OCI-LY3 (cell line): Measurements from ENCODE around the gene LPCAT4.

Experiments
- EZH2phosphoT487 ChIP-seq: fragments of 200-600 bp; shearing (Covaris generic); IDR thresholded peaks from 2 replicates; pipeline ENCODE4 v1.6.1; 2018; ENCODE audit warnings: antibody characterized with exemption, mixed run types, low read depth
- TF ChIP-seq, protein P1 (sequence below): fragments of 200-600, 300-600 bp; sonication (generic); IDR thresholded peaks from 2 replicates; pipeline ENCODE4 v1.5.1; 2014; ENCODE audit warnings: antibody characterized with exemption, low read length, low read depth

DNA sequence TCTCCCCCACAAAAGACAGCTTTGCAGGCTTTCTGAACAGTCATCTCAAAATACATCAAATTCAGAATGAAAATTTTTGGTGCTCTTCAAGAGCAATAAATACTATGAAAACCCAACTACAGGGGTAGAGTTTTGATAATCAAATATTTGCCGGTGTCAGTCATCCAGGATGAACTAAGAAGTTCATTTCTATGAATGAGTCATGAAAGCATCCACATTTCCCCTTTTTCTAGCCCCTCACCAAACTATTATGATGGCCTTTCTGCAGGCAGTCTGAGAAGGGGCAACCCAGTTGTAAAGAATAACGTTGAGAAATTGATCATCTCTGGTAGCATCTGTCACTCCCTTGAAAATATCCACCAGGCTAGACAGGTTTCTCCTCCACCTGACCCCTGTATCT is 3.1 kb upstream of the LPCAT4 start:
- TF ChIP-seq, protein P1, sequence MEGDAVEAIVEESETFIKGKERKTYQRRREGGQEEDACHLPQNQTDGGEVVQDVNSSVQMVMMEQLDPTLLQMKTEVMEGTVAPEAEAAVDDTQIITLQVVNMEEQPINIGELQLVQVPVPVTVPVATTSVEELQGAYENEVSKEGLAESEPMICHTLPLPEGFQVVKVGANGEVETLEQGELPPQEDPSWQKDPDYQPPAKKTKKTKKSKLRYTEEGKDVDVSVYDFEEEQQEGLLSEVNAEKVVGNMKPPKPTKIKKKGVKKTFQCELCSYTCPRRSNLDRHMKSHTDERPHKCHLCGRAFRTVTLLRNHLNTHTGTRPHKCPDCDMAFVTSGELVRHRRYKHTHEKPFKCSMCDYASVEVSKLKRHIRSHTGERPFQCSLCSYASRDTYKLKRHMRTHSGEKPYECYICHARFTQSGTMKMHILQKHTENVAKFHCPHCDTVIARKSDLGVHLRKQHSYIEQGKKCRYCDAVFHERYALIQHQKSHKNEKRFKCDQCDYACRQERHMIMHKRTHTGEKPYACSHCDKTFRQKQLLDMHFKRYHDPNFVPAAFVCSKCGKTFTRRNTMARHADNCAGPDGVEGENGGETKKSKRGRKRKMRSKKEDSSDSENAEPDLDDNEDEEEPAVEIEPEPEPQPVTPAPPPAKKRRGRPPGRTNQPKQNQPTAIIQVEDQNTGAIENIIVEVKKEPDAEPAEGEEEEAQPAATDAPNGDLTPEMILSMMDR: no peak
- TF ChIP-seq EZH2phosphoT487: no peak; the same call in 1 of the 2 replicates
